BLaER1 treated with 17β-estradiol and CSF1 and Interleukin-3, amounts not matched to agents 10 nM and 100 nM (cell line): ENCODE results near the gene MRPS7.

Source experiments
- H3K27ac ChIP-seq, 11 experiments: shearing (Covaris generic); formaldehyde crosslinking; 2 replicates each; pipeline ENCODE4 v1.8.1; 2022
- H3K27me3 ChIP-seq, 11 experiments: shearing (Covaris generic); formaldehyde crosslinking; 2 replicates each; pipeline ENCODE4 v1.8.1; 2022
- H3K36me3 ChIP-seq, 11 experiments: shearing (Covaris generic); formaldehyde crosslinking; 2 replicates each; pipeline ENCODE4 v1.8.1; 2022
- H3K4me1 ChIP-seq, 10 experiments: shearing (Covaris generic); formaldehyde crosslinking; 2 replicates each; pipeline ENCODE4 v1.8.1; 2022
- H3K4me2 ChIP-seq, 11 experiments: shearing (Covaris generic); formaldehyde crosslinking; 2 replicates each; pipeline ENCODE4 v1.8.1; 2022
- H3K4me3 ChIP-seq, 10 experiments: shearing (Covaris generic); formaldehyde crosslinking; 2 replicates each; pipeline ENCODE4 v1.8.1; 2022
- H3K9ac ChIP-seq, 11 experiments: shearing (Covaris generic); formaldehyde crosslinking; 2 replicates each; pipeline ENCODE4 v1.8.1; 2022
- H3K9me3 ChIP-seq, 11 experiments: shearing (Covaris generic); formaldehyde crosslinking; replicated peaks in 1 of 11; 2 replicates each; pipeline ENCODE4 v1.8.1; 2022
- H4K20me1 ChIP-seq, 11 experiments: shearing (Covaris generic); formaldehyde crosslinking; 2 replicates each; pipeline ENCODE4 v1.8.1; 2022
- Cebpa-rat ChIP-seq, 11 experiments: shearing (Covaris generic); IDR thresholded peaks; 2 replicates each; pipeline ENCODE4 v1.8.1; 2022

Gene MRPS7

GRCh38 chr17:75301049-75301448 lies 39.4 kb downstream of the MRPS7 start:
- Histone ChIP-seq H3K9me3 (no peaks in the 10 kb centered on the region), H3K4me3 (no peak overlapping the region), H3K36me3 (peaks cover 0 to 25% (median 7%) of the 10 kb centered on the region in 11 experiments; a peak in 10 of 22 replicates), H3K9ac (peak overlapping the region in 3 of 11 experiments; percentile 11 to 33 (median 11); a peak in 3 of 22 replicates), H4K20me1 (no peaks in the 10 kb centered on the region), H3K4me1 (peaks cover 27 to 99% (median 50%) of the 10 kb centered on the region in 10 experiments), H3K27ac (peak overlapping the region in 6 of 11 experiments; percentile 18 to 98 (median 56); a peak in 10 of 22 replicates), H3K27me3 (no peaks in the 10 kb centered on the region), H3K4me2 (peak overlapping the region in 5 of 11 experiments; percentile 55 to 92 (median 73); a peak in 11 of 22 replicates)
- TF ChIP-seq Cebpa-rat (IDR thresholded peaks at IDR 0.05) = no peak

GRCh38 chr17:75301502-75302206 lies 40.0 kb downstream of the MRPS7 start:
- peak overlapping the region in 5 of 11 experiments; percentile 55 to 92 (median 73); a peak in 10 of 22 replicates for H3K4me2 ChIP-seq
- no peaks in the 10 kb centered on the region for H3K27me3 ChIP-seq
- H3K36me3 ChIP-seq = peaks cover 0 to 31% (median 10%) of the 10 kb centered on the region in 11 experiments; a peak in 10 of 22 replicates
- H3K4me1 ChIP-seq = peaks cover 21 to 99% (median 44%) of the 10 kb centered on the region in 10 experiments
- H3K9ac ChIP-seq = peak overlapping the region in 3 of 11 experiments; percentile 11 to 33 (median 11); a peak in 3 of 22 replicates
- H3K9me3 ChIP-seq = no peaks in the 10 kb centered on the region
- no peaks in the 10 kb centered on the region for H4K20me1 ChIP-seq
- H3K4me3 ChIP-seq = no peak overlapping the region
- peak overlapping the region in 5 of 11 experiments; percentile 39 to 98 (median 61); a peak in 10 of 22 replicates for H3K27ac ChIP-seq
- TF ChIP-seq Cebpa-rat (IDR thresholded peaks at IDR 0.05) = no peak

- Histone ChIP-seq H3K36me3 (peaks cover 0 to 23% (median 8%) of the 10 kb centered on the region in 11 experiments; a peak in 9 of 22 replicates), H3K4me2 (peak overlapping the region; percentile 1 to 95 (median 21); a peak in 15 of 22 replicates), H3K4me3 (no peak overlapping the region), H3K9ac (peak overlapping the region in 2 of 11 experiments; percentile 15 to 33; a peak in 3 of 22 replicates), H3K27ac (peak overlapping the region; percentile 8 to 95 (median 74); a peak in 17 of 22 replicates), H4K20me1 (0 out of 22 replicates have a peak, but pooled peaks cover 0 to 5% (median 0%) of the 10 kb centered on the region in 11 experiments), H3K4me1 (peaks cover 40 to 97% (median 62%) of the 10 kb centered on the region in 10 experiments), H3K27me3 (no peaks in the 10 kb centered on the region), H3K9me3 (no peaks in the 10 kb centered on the region)
- no peak for TF ChIP-seq Cebpa-rat (IDR thresholded peaks at IDR 0.05)
These were observed 46.5 kb downstream of the MRPS7 start for GRCh38 chr17:75307957-75308731.

DNA sequence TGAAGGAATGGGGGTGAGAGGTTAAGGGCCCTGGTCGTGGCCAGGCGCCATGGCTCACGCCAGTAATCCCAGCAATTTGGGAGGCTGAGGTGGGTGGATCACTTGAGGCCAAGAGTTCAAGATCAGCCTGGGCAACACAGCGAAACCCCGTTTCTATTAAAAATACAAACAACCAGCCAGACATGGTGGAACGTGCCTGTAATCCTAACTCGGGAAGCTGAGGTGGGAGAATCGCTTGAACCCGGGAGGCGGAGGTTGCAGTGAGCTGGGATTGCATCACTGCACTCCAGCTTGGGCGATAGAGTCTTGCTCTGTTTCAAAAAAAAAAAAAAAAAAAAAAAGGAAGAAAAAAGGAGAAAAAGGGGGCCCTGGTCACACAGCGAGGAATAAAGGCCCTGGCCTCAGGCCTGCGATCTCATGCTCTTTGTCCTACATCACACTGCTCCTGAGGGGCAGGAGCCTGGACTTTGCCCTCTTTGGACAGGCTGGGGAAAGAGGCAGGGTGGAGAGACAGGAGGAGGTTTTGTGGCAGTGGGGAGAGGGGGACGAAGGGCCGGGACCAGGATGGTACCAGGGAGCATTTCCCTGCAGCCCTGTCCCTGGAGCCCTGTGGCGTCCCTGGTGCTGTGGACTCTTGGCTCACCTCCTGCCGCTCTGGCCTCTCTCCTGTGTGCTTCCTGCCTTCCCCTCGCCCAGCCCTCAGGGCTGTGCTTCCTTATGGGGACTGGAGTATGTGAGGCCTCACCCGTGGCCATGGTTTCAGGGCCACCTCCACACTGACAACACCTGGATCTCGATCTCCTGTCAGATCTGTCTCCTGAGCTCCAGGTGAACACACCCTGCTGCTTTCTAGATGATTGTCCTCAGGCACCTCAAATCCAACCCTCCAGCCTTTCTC lies 47.3 kb downstream of the MRPS7 start:
- Histone ChIP-seq H4K20me1 (0 out of 22 replicates have a peak, but pooled peaks cover 0 to 5% (median 0%) of the 10 kb centered on the region in 11 experiments), H3K4me2 (peak overlapping the region in 9 of 11 experiments; percentile 21 to 95 (median 83); a peak in 17 of 22 replicates), H3K9ac (peak overlapping the region in 7 of 11 experiments; percentile 6 to 76 (median 59); a peak in 13 of 22 replicates)

GRCh38 chr17:75313941-75314551 lies 52.4 kb downstream of the MRPS7 start:
- Histone ChIP-seq H3K27me3 (no peaks in the 10 kb centered on the region), H3K9me3 (no peaks in the 10 kb centered on the region), H3K4me2 (peak overlapping the region in 9 of 11 experiments; percentile 11 to 96 (median 83); a peak in 17 of 22 replicates), H3K36me3 (peaks cover 20 to 49% (median 28%) of the 10 kb centered on the region in 11 experiments), H3K9ac (peak overlapping the region in 6 of 11 experiments; percentile 2 to 83 (median 72); a peak in 12 of 22 replicates), H3K4me1 (peaks cover 33 to 100% (median 84%) of the 10 kb centered on the region in 10 experiments), H3K4me3 (peak overlapping the region in 1 of 10 experiments; percentile 36; a peak in 1 of 20 replicates), H4K20me1 (peaks cover 0 to 31% (median 10%) of the 10 kb centered on the region in 11 experiments; a peak in 11 of 22 replicates), H3K27ac (peak overlapping the region in 10 of 11 experiments; percentile 29 to 95 (median 80); a peak in 19 of 22 replicates)
- peak in 4 of 11 experiments; percentile 67 to 83 (median 74); a peak in 6 of 22 replicates for TF ChIP-seq Cebpa-rat (IDR thresholded peaks at IDR 0.05)

More for the DNA sequence above, 47.3 kb downstream of the MRPS7 start:
- no peak; a peak in 1 of 22 replicates for TF ChIP-seq Cebpa-rat (IDR thresholded peaks at IDR 0.05)
- no peaks in the 10 kb centered on the region for H3K9me3 ChIP-seq
- peaks cover 0 to 14% (median 10%) of the 10 kb centered on the region in 11 experiments; a peak in 7 of 22 replicates for H3K36me3 ChIP-seq
- H3K27me3 ChIP-seq = no peaks in the 10 kb centered on the region
- peak overlapping the region; percentile 4 to 95 (median 74); a peak in 19 of 22 replicates for H3K27ac ChIP-seq
- no peak overlapping the region for H3K4me3 ChIP-seq
- peaks cover 44 to 97% (median 70%) of the 10 kb centered on the region in 10 experiments for H3K4me1 ChIP-seq

- Histone ChIP-seq H3K4me1 (peaks cover 22 to 91% (median 68%) of the 10 kb centered on the region in 10 experiments), H3K27me3 (no peaks in the 10 kb centered on the region), H3K9me3 (no peaks in the 10 kb centered on the region), H3K36me3 (peaks cover 36 to 66% (median 45%) of the 10 kb centered on the region in 11 experiments), H3K27ac (peak overlapping the region in 7 of 11 experiments; percentile 17 to 93 (median 82); a peak in 11 of 22 replicates), H3K4me2 (peak overlapping the region in 5 of 11 experiments; percentile 83 to 96 (median 89); a peak in 10 of 22 replicates), H3K9ac (peak overlapping the region in 4 of 11 experiments; percentile 15 to 69 (median 58); a peak in 5 of 22 replicates), H4K20me1 (peaks cover 0 to 47% (median 14%) of the 10 kb centered on the region in 11 experiments; a peak in 12 of 22 replicates), H3K4me3 (no peak overlapping the region)
- no peak for TF ChIP-seq Cebpa-rat (IDR thresholded peaks at IDR 0.05)
These were observed 54.0 kb downstream of the MRPS7 start for GRCh38 chr17:75315541-75316243.
